Stimulated activated CD4-positive, alpha-beta T cell treated with anti-CD3 and anti-CD28 coated beads, Interleukin-2, amount 100 ng/mL, for 4 hours (primary cell): ENCODE measurements around the gene UBE2O.

ENCODE experiments used
- DNase-seq: peaks from one replicate; pipeline ENCODE4 v3.0.0-alpha.2; 2020; ENCODE audit warnings: low read depth

UBE2O gene

GRCh38 chr17:76452660-76453430 is at the start of gene UBE2O:
Gene UBE2O (minus strand): TSS chr17:76453152. CDS start chr17:76453141, 11 bp downstream.
- DNase-seq, result peak; percentile 83

GRCh38 chr17:76501827-76502307 is 48.9 kb upstream of the UBE2O start:
- no peak for DNase-seq

- peak; percentile 91 for DNase-seq
These were observed 48.3 kb upstream of the UBE2O start, which contains the start of gene RHBDF2 for GRCh38 chr17:76501018-76501826. Gene RHBDF2 (minus strand): TSS chr17:76501423. CDS start chr17:76481524, 19,899 bp downstream.

DNA sequence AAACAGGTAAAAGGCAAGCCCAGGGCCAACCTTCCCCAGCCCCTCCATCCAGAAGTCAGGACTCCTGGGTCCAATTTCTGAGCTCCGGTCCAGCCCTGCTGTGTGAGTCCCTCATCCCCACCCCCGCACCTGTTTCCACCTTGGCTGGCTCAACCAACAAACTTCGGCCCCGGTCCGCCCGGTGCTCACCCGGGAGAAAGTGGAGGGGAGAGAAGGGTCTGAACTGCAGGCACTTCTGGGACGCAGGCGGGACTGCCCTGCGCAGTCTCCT is 47.7 kb upstream of the UBE2O start:
- no peak for DNase-seq

DNA sequence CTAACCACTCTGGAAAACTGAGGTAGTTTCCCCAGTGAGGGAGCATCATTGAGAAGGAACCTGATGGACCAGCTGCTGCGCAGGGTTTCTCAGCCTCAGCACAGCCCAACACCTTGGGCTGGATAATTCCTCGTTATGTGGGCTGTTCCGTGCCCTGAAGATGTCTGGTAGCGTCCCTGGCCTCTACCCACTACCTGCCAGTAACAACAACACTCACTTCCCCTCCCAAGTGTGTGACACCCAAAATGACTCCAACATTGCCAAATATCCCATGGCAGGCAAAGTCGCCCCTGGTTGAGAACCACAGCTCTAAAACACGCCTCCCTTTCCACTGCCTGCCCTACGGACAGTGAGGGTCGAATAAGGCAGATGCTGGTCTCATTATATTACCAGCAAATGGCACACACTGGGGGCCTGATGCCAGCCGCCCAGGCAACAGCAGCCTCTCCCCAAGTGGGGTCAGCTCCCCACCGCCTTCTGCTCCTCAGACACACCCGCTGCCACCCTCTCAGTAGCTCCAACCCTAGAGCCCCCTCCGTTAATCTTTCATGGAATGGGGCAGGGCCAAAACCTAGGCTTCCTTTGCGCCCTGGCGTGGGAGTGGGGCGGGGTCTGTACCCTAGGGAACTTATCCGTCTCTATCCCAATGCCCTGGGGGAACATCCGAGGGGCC is 47.3 kb upstream of the UBE2O start:
- no peak for DNase-seq

- DNase-seq, result no peak
These were observed 46.3 kb upstream of the UBE2O start for GRCh38 chr17:76499267-76499667.

GRCh38 chr17:76498876-76499251 is 45.9 kb upstream of the UBE2O start:
- DNase-seq, result no peak

- no peak for DNase-seq
These were observed 45.3 kb upstream of the UBE2O start for GRCh38 chr17:76497979-76498875.

- no peak for DNase-seq
These were observed 44.7 kb upstream of the UBE2O start for GRCh38 chr17:76497699-76497978.

DNA sequence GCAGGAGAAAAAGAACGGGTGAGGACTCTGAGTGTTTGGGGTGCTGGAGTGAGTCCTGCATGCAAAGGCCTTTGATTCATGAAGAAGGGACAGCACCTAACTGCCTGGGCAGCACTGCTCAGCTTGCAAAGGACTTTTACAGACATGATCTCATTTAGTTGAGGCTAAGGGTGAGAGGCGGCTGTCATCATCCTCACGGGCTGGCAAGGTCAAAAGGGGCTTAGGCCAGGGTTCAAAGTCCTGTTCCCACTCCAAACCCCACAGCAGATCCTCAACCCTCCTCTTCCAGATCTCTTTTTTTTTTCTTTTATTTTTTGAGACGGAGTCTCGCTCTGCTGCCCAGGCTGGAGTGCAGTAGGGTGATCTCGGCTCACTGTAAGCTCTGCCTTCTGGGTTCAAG is 43.5 kb upstream of the UBE2O start:
- DNase-seq, result no peak

DNA sequence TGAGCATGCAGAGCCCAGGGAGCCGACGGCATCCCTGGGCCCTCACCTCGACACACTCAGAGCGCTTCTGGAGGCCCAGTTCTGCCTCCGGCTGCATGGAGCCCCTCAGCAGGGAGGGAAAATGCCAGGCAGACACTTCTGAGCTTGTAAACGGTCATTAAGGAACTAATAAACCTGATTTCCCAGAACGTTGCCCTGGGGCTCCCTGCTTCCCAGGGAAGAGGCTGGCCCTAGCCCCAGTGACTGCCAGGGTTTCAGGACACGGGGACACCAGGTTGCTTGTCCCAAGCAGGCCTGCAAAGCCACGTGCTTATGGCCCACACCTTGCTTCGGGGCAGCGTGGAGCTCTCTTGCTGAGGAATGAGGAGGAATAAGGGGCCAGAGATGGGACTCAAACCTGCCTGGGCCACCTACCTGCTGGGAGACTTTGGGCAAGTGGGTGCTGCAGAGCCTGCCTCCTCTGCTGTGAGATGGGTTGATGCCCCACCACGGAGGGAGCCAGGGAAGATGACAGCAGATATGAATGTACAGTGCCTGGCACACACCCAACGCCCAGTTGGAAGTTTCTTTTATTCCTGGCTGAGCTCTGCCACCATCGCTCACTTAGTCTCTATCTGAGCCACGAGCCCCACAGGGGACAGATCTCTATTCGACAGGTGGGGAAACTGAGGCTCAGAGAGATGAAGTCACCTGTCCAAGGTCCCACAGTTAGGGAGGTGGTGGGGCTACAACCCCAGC is 42.9 kb upstream of the UBE2O start:
- DNase-seq, result no peak

DNA sequence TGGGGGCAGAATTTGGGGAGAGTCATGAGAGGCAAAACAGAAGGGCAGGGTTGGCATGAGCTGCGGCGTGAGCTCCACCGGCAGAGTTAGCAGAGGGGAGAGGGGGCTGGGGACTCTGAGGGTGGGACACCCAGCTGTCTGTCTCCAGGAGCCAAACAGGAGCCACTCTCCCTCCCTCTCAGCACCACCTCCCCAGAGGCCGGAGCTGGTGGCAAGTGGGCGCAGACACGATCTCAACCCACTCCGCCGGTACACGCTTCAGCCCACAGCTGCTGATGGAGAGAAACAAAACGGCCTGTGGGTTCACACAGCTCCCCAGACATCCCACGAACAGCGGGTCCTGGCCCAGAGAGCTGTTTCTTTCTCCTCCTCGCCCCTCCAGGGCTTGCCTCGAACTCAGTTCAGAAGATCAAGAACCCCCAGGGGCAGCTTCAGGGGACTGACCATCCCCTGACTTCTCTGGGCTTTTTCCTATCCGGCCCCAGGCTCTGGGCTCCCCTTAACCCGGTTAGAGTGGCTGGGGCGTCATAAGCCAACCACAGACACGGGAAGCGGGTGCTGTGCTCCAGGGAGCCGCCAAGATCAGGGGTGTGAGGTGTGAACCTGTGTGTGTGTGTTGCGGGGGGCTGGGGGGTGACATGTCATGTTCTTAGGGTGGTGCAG is 40.7 kb upstream of the UBE2O start:
- no peak for DNase-seq

DNA sequence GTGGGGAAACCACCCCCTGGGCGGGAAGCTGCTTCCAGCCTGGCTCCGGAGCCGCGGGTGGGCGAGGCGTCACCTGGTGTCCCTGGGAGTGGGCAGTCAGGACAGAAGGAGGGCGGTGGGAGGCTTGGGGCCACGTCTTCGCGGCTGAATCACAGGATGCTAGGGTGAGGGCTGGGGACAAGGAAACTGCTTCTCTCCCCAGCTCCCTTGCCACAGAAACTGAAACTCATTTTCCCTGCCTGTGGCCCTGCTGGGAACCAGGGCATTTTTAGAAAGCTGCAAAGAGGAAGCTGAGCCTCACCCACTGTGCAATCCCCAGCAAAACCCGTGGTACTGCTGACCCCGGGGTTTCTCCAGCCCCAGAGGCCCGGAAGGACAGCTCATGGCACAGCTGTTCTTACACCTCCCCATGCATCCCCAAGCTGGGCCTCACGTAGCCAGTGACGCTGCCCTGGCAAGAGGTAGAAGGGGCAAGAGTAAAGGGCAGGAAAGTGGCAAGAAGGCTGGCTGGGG is 40.1 kb upstream of the UBE2O start:
- no peak for DNase-seq

DNA sequence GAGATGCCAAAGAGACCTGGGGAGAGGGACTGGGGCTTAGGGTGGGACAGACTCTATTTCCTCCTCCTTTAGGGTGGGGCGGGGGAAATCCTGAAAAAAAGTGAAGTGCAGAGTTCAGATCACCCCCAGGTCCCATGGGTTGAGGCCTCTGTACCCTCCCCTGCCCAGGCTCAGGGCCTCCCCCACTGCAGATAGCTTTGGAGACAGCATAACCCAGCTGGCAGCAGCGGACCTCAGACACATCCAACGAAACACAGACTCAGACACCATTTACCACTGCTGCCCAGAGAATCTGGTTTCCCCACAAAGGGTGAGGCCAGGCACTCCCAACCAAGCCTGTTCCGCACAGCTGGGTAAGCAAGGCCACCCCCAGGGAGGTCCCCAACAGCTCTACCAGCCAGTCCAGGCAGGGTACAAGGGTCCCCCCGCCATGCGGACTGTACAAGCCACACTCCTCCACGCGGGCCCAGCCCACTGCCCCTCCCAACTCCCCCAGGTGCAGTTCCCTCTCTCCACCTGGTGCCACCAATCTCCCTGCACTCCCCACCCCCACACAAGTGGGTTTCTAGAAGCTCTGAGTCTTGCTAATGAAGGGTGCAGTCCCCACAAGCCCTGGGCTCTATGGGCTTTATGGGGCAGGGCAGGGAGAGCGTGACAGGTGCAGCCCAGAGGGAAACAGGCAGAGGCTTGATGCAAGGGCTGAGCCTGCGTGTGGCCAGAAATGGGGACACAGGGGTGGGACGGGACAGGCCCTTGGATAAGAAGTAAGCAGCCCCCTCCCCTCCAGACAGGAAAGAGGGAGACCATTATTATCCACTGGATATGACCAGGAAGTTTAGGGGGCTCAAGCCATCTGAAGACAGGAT is 39.4 kb upstream of the UBE2O start:
- DNase-seq, result no peak

DNA sequence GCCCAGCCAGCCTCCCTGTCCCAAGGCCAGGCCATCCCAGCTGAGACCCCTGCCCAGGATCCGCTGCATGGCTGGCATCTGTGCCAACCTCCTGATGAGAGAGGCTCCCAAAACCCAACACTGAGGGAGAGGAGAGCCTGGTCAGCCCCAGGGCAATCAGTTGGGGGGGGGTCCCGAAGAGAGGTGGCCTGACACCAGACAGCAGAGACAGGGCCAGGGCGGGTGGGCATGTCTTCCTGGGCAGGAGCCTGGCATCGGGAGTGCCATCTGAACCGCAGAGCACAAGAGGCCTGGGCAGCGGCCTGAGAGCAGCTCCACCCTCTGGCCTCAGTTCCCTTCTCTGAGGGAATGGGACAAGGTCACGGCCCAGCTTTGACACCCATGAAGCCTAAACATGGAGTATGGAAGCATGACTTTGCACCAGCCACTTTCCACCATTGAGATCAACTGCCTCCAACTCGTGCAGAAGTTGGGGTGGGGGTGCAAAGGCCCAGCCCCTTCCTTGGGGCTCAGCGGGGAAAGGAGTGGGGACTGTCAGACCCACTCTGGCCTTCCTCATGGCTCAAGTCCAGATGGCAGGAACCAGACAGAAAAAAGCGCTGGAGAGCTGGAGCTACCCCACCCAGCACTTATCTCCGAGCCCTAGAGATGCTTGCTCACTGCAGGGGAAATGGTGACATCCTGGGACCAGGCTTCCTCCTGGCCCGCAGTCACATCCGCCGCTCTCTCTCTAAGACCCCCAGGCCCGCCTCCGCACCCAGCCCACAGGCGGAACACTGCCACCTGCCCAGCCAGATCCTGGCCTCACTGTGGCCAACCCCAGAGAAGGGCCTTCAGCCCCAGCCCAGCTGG is 38.5 kb upstream of the UBE2O start:
- DNase-seq, result no peak

GRCh38 chr17:76490112-76490710 is 37.3 kb upstream of the UBE2O start:
- DNase-seq, result no peak

DNA sequence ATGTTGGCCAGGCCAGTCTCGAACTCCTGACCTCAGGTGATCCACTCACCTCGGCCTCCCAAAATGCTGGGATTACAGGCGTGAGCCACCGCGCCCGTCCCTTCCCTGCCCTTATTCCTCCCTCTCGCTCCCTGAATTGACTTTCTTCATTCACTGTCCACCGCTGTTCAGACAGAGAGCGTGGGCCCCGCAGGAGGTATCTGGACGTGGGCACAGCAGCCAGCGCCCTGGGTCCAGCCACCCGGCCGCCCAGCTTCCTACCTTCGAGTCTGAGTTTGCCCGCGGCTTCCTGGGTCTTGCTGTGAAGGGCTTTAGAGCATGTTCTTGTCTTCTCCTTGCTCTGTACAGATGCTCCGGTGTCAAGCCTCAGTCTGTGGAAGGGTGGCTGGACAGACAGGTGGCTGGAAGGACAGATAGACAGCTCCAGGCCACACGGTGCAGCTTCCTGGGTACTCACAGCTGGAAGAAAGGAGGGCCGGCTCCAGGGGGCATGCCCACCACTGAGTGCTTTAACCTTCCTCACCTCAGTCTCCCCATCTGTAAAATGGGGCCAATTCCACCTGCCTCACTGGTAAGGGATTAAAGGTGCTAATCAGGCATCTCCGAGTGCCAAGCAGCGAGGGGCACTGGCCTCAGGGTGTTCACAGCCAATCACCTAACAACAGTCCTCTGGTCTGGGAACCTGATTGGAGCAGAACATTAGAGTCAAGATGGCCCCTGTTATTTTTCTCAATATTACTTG is 34.7 kb upstream of the UBE2O start:
- no peak for DNase-seq
